Uterus (tissue), 4 donors: ENCODE results near the gene ZNF516. TPM values are rescaled to one million over a fixed set of nuclear protein-coding genes. Genes with fewer than 3 reads are reported as not detected.

ENCODE experiments used
- DNase-seq, 2 donors: peaks; one replicate each; pipeline ENCODE4 v3.0.0-alpha.2; 2019 to 2020
- H3K27ac ChIP-seq, 2 donors: fragments of 200-600 bp; sonication (generic); 1 replicate in 1 of 2; 2 replicates in 1 of 2; pipeline ENCODE4 v1.5.1; 2016 to 2018
- H3K27me3 ChIP-seq, 2 donors: fragments of 200-600 bp; sonication (generic); one replicate each; pipeline ENCODE4 v1.5.1; 2018 to 2019; ENCODE audit warnings: control low read depth in 1 of 2
- H3K36me3 ChIP-seq, 2 donors: fragments of 200-600 bp; sonication (generic); one replicate each; pipeline ENCODE4 v1.5.1; 2019; ENCODE audit warnings: control low read depth in 1 of 2
- H3K4me1 ChIP-seq, 2 donors: fragments of 200-600 bp; sonication (generic); one replicate each; pipeline ENCODE4 v1.5.1; 2018 to 2019; ENCODE audit warnings: control low read depth in 1 of 2
- H3K4me3 ChIP-seq, 2 donors: fragments of 200-600 bp; sonication (generic); 1 replicate in 1 of 2; 2 replicates in 1 of 2; pipeline ENCODE4 v1.5.1; 2018 to 2019; ENCODE audit warnings: mild to moderate bottlenecking in 1 of 2
- H3K9me3 ChIP-seq, 2 donors: fragments of 200-600 bp; sonication (generic); one replicate each; pipeline ENCODE4 v1.5.1; 2019; ENCODE audit warnings: control low read depth in 1 of 2
- CTCF ChIP-seq, 4 experiments: fragments of 200-600 bp in 2 of 4; fragments of 450-650 bp in 2 of 4; sonication (generic) in 2 of 4; IDR thresholded peaks; one replicate each; pipeline ENCODE4 v1.5.1; 2016 to 2019; ENCODE audit warnings: antibody characterized with exemption in 4 of 4, mild to moderate bottlenecking in 2 of 4, moderate library complexity in 1 of 4
- POLR2A ChIP-seq, 2 donors: fragments of 450-650 bp; IDR thresholded peaks; one replicate each; pipeline ENCODE4 v1.6.1; 2016; ENCODE audit warnings: antibody characterized with exemption in 2 of 2, mild to moderate bottlenecking in 1 of 2, moderate library complexity in 1 of 2
- intact Hi-C: fragments of 100-400 bp; cut with DNase I; formaldehyde crosslinking; loops from one replicate; pipeline ENCODE4 v1.15.1; 2023; ENCODE audit warnings: low total_unique reads
- total RNA-seq, 4 donors: library from RNA; depleted of rRNA in 3 of 4; stranded (reverse); fragments of >200 nt in 3 of 4; gene quantifications; one replicate each; pipeline versions ENCODE4 v1.1.0 to v1.2.4, GENCODE V29; 2014 to 2023
- donor health status: DM: yes; HTN: yes; CAD: no.

ZNF516 gene
- total RNA-seq, 4 donors from 2014 or later, result 29.4 to 177 (median 65.7) TPM

GRCh38 chr18:76380791-76381405 lies 114.1 kb downstream of the ZNF516 start:
- Histone ChIP-seq H3K4me1 (peaks cover 0 to 16% of the 10 kb centered on the region in 2 donors), H3K27ac (peak overlapping the region in 1 of 2 donors; percentile 25), H3K27me3 (no peaks in the 10 kb centered on the region), H3K36me3 (no peaks in the 10 kb centered on the region), H3K9me3 (no peaks in the 10 kb centered on the region), H3K4me3 (no peak overlapping the region)
- DNase-seq, result peak; percentile 17 to 27
- intact Hi-C loops, result no loop called here
- no peak for TF ChIP-seq POLR2A (IDR thresholded peaks at IDR 0.05)
- TF ChIP-seq CTCF (IDR thresholded peaks at IDR 0.05), result peak; percentile 10 to 63 (median 39)

DNA sequence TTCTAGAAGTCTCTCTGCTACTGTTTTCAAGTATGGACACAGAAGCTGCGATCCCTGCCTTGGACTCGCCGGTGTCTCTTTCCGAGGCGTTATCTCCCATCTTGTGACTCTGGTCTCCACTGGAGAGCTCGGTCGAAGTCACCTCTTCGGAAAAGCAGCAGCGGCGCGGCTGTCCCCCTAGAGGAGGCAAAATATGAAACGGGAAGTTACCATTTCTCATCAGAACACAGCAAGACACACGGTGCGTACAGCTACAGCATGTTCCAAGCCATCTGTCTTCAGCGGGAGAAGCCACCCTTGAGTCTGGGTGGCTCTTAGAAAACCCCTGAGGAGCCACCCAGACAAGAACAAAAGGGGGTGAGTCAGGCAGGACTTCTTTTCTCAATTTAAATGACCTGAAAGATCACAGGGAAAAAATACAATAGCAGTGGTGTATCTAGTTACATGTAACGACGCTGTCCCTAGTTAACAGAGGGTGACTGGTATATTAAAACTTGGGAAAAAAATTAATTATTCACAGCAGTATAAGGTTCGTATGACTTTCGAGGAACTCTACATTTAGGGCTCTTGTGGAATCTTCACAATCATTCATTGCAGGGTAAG lies 114.8 kb downstream of the ZNF516 start:
- no peaks in the 10 kb centered on the region for H3K36me3 ChIP-seq
- no peak overlapping the region for H3K27ac ChIP-seq
- peaks cover 0 to 14% of the 10 kb centered on the region in 2 donors for H3K4me1 ChIP-seq
- no peaks in the 10 kb centered on the region for H3K27me3 ChIP-seq
- H3K4me3 ChIP-seq, result no peak overlapping the region
- TF ChIP-seq POLR2A (IDR thresholded peaks at IDR 0.05) (no peak), CTCF (IDR thresholded peaks at IDR 0.05) (no peak)
- peak in 1 of 2 donors; percentile 12 for DNase-seq
- intact Hi-C loops, result no loop called here
- H3K9me3 ChIP-seq, result no peaks in the 10 kb centered on the region

- intact Hi-C loops, result no loop called here
- Histone ChIP-seq H3K4me1 (peaks cover 0 to 6% of the 10 kb centered on the region in 2 donors), H3K27ac (no peak overlapping the region), H3K9me3 (no peaks in the 10 kb centered on the region), H3K36me3 (no peaks in the 10 kb centered on the region), H3K4me3 (no peak overlapping the region), H3K27me3 (no peaks in the 10 kb centered on the region)
- DNase-seq, result peak; percentile 13 to 17
- TF ChIP-seq POLR2A (IDR thresholded peaks at IDR 0.05) (no peak), CTCF (IDR thresholded peaks at IDR 0.05) (no peak)
Measured at GRCh38 chr18:76379226-76380126, 115.6 kb downstream of the ZNF516 start.

GRCh38 chr18:76378526-76379215 lies 116.4 kb downstream of the ZNF516 start:
- H3K27ac ChIP-seq, result no peak overlapping the region
- H3K9me3 ChIP-seq, result no peaks in the 10 kb centered on the region
- TF ChIP-seq CTCF (IDR thresholded peaks at IDR 0.05), result no peak
- no peak for TF ChIP-seq POLR2A (IDR thresholded peaks at IDR 0.05)
- H3K27me3 ChIP-seq, result no peaks in the 10 kb centered on the region
- peaks cover 2 to 5% of the 10 kb centered on the region in 2 donors for H3K4me1 ChIP-seq
- intact Hi-C loops, result no loop called here
- no peak overlapping the region for H3K4me3 ChIP-seq
- DNase-seq, result peak in 1 of 2 donors; percentile 15
- no peaks in the 10 kb centered on the region for H3K36me3 ChIP-seq
